K562 (cell line): ENCODE measurements around the gene VPS13C. TPM values are rescaled to one million over a fixed set of nuclear protein-coding genes. Genes with fewer than 3 reads are reported as not detected.
A peak's percentile ranks its signal among the peaks of the same experiment; 100 is the strongest.

Source experiments
- AFF1 ChIP-seq, 2 experiments: fragments of 450-650 bp; IDR thresholded peaks; 2 replicates each; pipeline ENCODE4 v1.6.1; 2018; ENCODE audit warnings: mild to moderate bottlenecking in 2 of 2, low read depth in 1 of 2; ENCODE audit not compliant: partially characterized antibody in 2 of 2
- CBFA2T2 ChIP-seq: fragments of 450-650 bp; conservative IDR thresholded peaks from 2 replicates; pipeline ENCODE4 v1.6.1; 2017; ENCODE audit warnings: mild to moderate bottlenecking
- EGR1 ChIP-seq: fragments of 450-650 bp; conservative IDR thresholded peaks from 2 replicates; pipeline ENCODE4 v1.6.1; 2017; ENCODE audit warnings: mild to moderate bottlenecking
- JUN ChIP-seq, 2 experiments: sonication (generic) in 1 of 2; formaldehyde crosslinking in 1 of 2; IDR thresholded peaks; 2 replicates each; pipeline versions ENCODE4 v1.6.1 to v1.8.0; 2012 to 2022; ENCODE audit warnings: borderline replicate concordance in 2 of 2, mild to moderate bottlenecking in 2 of 2, improper control_type of control experiment in 1 of 2, low read depth in 1 of 2, low read length in 1 of 2, missing genetic modification reagents in 1 of 2
- MITF ChIP-seq: IDR thresholded peaks from 2 replicates; pipeline ENCODE4 v1.6.1; 2014; ENCODE audit warnings: antibody characterized with exemption
- MTA3 ChIP-seq: fragments of 450-650 bp; formaldehyde crosslinking; IDR thresholded peaks from 2 replicates; pipeline ENCODE4 v1.6.1; 2017; ENCODE audit warnings: mild to moderate bottlenecking, borderline replicate concordance
- POLR2G ChIP-seq: fragments of 200-400 bp; formaldehyde crosslinking; IDR thresholded peaks from 2 replicates; pipeline ENCODE4 v1.6.1; 2017; ENCODE audit warnings: low read depth, mild to moderate bottlenecking, antibody characterized with exemption, low read length, moderate library complexity
- RNF219 ChIP-seq: fragments of 250-450 bp; sonication (Bioruptor Pico); IDR thresholded peaks from 2 replicates; pipeline ENCODE4 v1.5.0; 2022; ENCODE audit warnings: mild to moderate bottlenecking
- ZBTB5 ChIP-seq: fragments of 450-650 bp; IDR thresholded peaks from 2 replicates; pipeline ENCODE4 v1.6.1; 2017; ENCODE audit warnings: antibody characterized with exemption
- ZMIZ1 ChIP-seq, 2 experiments: fragments of 150-350 bp in 1 of 2; IDR thresholded peaks; 2 replicates each; pipeline ENCODE4 v1.6.1; 2012 to 2016; ENCODE audit warnings: low read depth in 2 of 2, low read length in 2 of 2, mild to moderate bottlenecking in 1 of 2, moderate library complexity in 1 of 2
- ZNF175 ChIP-seq: fragments of 200-800 bp; sonication (Bioruptor generic); IDR thresholded peaks from 2 replicates; pipeline ENCODE4 v1.6.1; 2016; ENCODE audit warnings: low read depth, mild to moderate bottlenecking, missing genetic modification characterization, missing compliant biosample characterization
- polyA plus RNA-seq, 8 experiments: library from polyadenylated mRNA; depleted of rRNA in 4 of 8; stranded (reverse) in 5 of 8; unstranded in 3 of 8; fragments of >200 nt; fragmentation: Nextera tagmentation in 2 of 8; fragmentation: Illumina TruSeq in 1 of 8; extraction: Ambion mirVana in 2 of 8; extraction: Trizol in 1 of 8; gene quantifications; 2 replicates each; pipeline versions ENCODE4 v1.2.1 to v1.2.3, GENCODE V29; 2011 to 2014; ENCODE audit warnings: inconsistent platforms in 1 of 8, missing spikeins in 1 of 8
- total RNA-seq, 7 experiments: library from RNA; depleted of rRNA in 6 of 7; stranded (reverse); fragments of >200 nt in 6 of 7; fragmentation: Illumina TruSeq in 2 of 7; extraction: Trizol in 2 of 7; gene quantifications; 2 replicates each; pipeline versions ENCODE4 v1.2.1 to v1.2.3, GENCODE V29; 2011 to 2021; ENCODE audit warnings: low replicate concordance in 1 of 7

The VPS13C gene
- total and polyA plus RNA-seq, 9 of the 15 experiments (the other 6 are each of a cell fraction or from before 2014, with no cell fraction given) = 5.2 to 32.3 (median 15.7) TPM

GRCh38 chr15:62060113-62060895 is at the start of gene VPS13C (continued):
- no peak for TF ChIP-seq RNF219 (CRISPR knock-in tag)
- no peak for TF ChIP-seq ZBTB5
- TF ChIP-seq MTA3 = 0 out of 2 replicates have a peak, but pooled peaks have one; percentile 58
- TF ChIP-seq ZNF175 (CRISPR knock-in tag) = no peak; the same call in 1 of the 2 replicates
- TF ChIP-seq CBFA2T2 = no peak
- peak; percentile 88 for TF ChIP-seq POLR2G
- no peak for TF ChIP-seq AFF1 (IDR thresholded peaks at IDR 0.05; ENCODE audit: low read depth in 1 of 2, partially characterized antibody in 2 of 2)
- TF ChIP-seq MITF = peak; percentile 98
- 0 out of 4 replicates have a peak, but pooled peaks of 1 of the 2 experiments have one; percentile 26 for TF ChIP-seq ZMIZ1 (IDR thresholded peaks at IDR 0.05; ENCODE audit: low read depth in 2 of 2, low read length in 2 of 2)
- TF ChIP-seq JUN (IDR thresholded peaks at IDR 0.05; ENCODE audit: borderline replicate concordance, low read depth, low read length) = peak; percentile 14; the same call in 1 of the 2 replicates
- no peak for TF ChIP-seq JUN (CRISPR knock-in tag; IDR thresholded peaks at IDR 0.05; ENCODE audit: borderline replicate concordance)
- peak; percentile 82 for TF ChIP-seq EGR1
